G401 (cell line): Measurements from ENCODE around the gene ZNF438. TPM values are rescaled to one million over a fixed set of nuclear protein-coding genes. Genes with fewer than 3 reads are reported as not detected.
"Not testable (repeated sequence)": the region's sequence is repeated elsewhere in the genome, so short reads cannot be mapped to it uniquely, and the experiment has no call there.

Experiments
- DNase-seq: peaks from one replicate; pipeline ENCODE4 v3.0.0-alpha.2; 2015; ENCODE audit warnings: low spot score
- in situ Hi-C: cut with HindIII; loops from 2 replicates; pipeline ENCODE4 v1.10.0; 2016; ENCODE audit warnings: low sequenced_read_pairs, mixed read lengths
- total RNA-seq: library from RNA; depleted of rRNA; stranded (reverse); fragments of >200 nt; shearing (Covaris generic); gene quantifications from 2 replicates; pipeline ENCODE4 v1.2.3, GENCODE V29; 2014

Gene ZNF438
- total RNA-seq, 1 experiment from 2014 or later: 9.6 TPM

- in situ Hi-C loops: no loop called here
- no peak for DNase-seq
Observed at GRCh38 chr10:30991647-30992011, 40.0 kb downstream of the ZNF438 start.

- in situ Hi-C loops: no loop called here
- DNase-seq: no peak
Observed at GRCh38 chr10:30990971-30991646, 40.6 kb downstream of the ZNF438 start.

GRCh38 chr10:30990351-30990750 lies 41.3 kb downstream of the ZNF438 start:
- in situ Hi-C loops: no loop called here
- DNase-seq: no peak

- no peak for DNase-seq
- in situ Hi-C loops: no loop called here
Observed at GRCh38 chr10:30988831-30989435, 42.7 kb downstream of the ZNF438 start.

GRCh38 chr10:30987463-30987862 lies 44.2 kb downstream of the ZNF438 start:
- no peak for DNase-seq
- in situ Hi-C loops: no loop called here

GRCh38 chr10:30986053-30986555 lies 45.6 kb downstream of the ZNF438 start:
- no peak for DNase-seq

GRCh38 chr10:30985512-30985911 lies 46.2 kb downstream of the ZNF438 start:
- DNase-seq: no peak
- in situ Hi-C loops: no loop called here

More at GRCh38 chr10:30986053-30986555, 45.6 kb downstream of the ZNF438 start:
- in situ Hi-C loops: no loop called here

- no peak for DNase-seq
- in situ Hi-C loops: no loop called here
Observed at GRCh38 chr10:30984563-30985328, 46.9 kb downstream of the ZNF438 start.

- DNase-seq, in situ Hi-C loops: not testable (repeated sequence)
Observed at GRCh38 chr10:30983209-30983608, 48.5 kb downstream of the ZNF438 start.

GRCh38 chr10:30980951-30981616 lies 50.6 kb downstream of the ZNF438 start:
- in situ Hi-C loops: no loop called here

GRCh38 chr10:30979956-30980355 lies 51.7 kb downstream of the ZNF438 start:
- in situ Hi-C loops: no loop called here
- DNase-seq: no peak

More at GRCh38 chr10:30980951-30981616, 50.6 kb downstream of the ZNF438 start:
- peak; percentile 19 for DNase-seq

- no peak for DNase-seq
- in situ Hi-C loops: no loop called here
Observed at GRCh38 chr10:30978843-30979242, 52.8 kb downstream of the ZNF438 start.

GRCh38 chr10:30977385-30977784 lies 54.3 kb downstream of the ZNF438 start:
- in situ Hi-C loops: no loop called here
- DNase-seq: no peak

GRCh38 chr10:30974773-30975415 lies 56.8 kb downstream of the ZNF438 start:
- in situ Hi-C loops: no loop called here
- no peak for DNase-seq

- in situ Hi-C loops: no loop called here
- DNase-seq: no peak
Observed at GRCh38 chr10:30974355-30974754, 57.3 kb downstream of the ZNF438 start.

- no peak for DNase-seq
- in situ Hi-C loops: no loop called here
Observed at GRCh38 chr10:30973737-30974136, 57.9 kb downstream of the ZNF438 start.

- in situ Hi-C loops: no loop called here
- DNase-seq: no peak
Observed at GRCh38 chr10:30970760-30971460, 60.8 kb downstream of the ZNF438 start.

- in situ Hi-C loops: no loop called here
- no peak for DNase-seq
Observed at GRCh38 chr10:30968711-30969110, 63.0 kb downstream of the ZNF438 start.
